HG03066 (cell line): ENCODE results near the gene AHNAK.
A peak's percentile ranks its signal among the peaks of the same experiment; 100 is the strongest.
"Not testable (repeated sequence)": the region's sequence is repeated elsewhere in the genome, so short reads cannot be mapped to it uniquely, and the experiment has no call there.

ENCODE experiments used
- ATAC-seq: cut with Tn5 transposase; IDR thresholded peaks from one replicate; pipeline ENCODE4 v1.9.1; 2021; ENCODE audit warnings: low read depth; ENCODE audit not compliant: unreplicated experiment

AHNAK gene

GRCh38 chr11:62546244-62546928, at the start of gene AHNAK:
AHNAK (minus strand) TSS chr11:62546806; CDS start chr11:62536098, 10,708 bp downstream.
- no peak for ATAC-seq

- ATAC-seq = no peak
Observed at GRCh38 chr11:62595124-62595523, 48.5 kb upstream of the AHNAK start.

GRCh38 chr11:62593434-62594044, 46.9 kb upstream of the AHNAK start:
- ATAC-seq = no peak

GRCh38 chr11:62592989-62593421, 46.4 kb upstream of the AHNAK start:
- no peak for ATAC-seq

GRCh38 chr11:62592146-62592815, 45.7 kb upstream of the AHNAK start:
- no peak for ATAC-seq

GRCh38 chr11:62591448-62592145, 45.0 kb upstream of the AHNAK start, which contains the start of gene TUT1:
TUT1 (minus strand) TSS chr11:62591523; CDS start chr11:62591485, 38 bp downstream.
- peak; percentile 91 for ATAC-seq

- no peak for ATAC-seq
Observed at GRCh38 chr11:62588966-62589637, 42.5 kb upstream of the AHNAK start.

- ATAC-seq = not testable (repeated sequence)
Observed at GRCh38 chr11:62585356-62585755, 38.8 kb upstream of the AHNAK start.

- not testable (repeated sequence) for ATAC-seq
Observed at GRCh38 chr11:62581735-62582134, 35.1 kb upstream of the AHNAK start.

- no peak for ATAC-seq
Observed at GRCh38 chr11:62580959-62581715, 34.5 kb upstream of the AHNAK start.

- no peak for ATAC-seq
Observed at GRCh38 chr11:62579252-62579651, 32.6 kb upstream of the AHNAK start.

GRCh38 chr11:62578541-62578940, 31.9 kb upstream of the AHNAK start:
- no peak for ATAC-seq

- ATAC-seq = no peak
Observed at GRCh38 chr11:62577046-62577714, 30.6 kb upstream of the AHNAK start.

GRCh38 chr11:62575837-62576236, 29.2 kb upstream of the AHNAK start:
- ATAC-seq = no peak

- ATAC-seq = no peak
Observed at GRCh38 chr11:62575156-62575555, 28.6 kb upstream of the AHNAK start.

GRCh38 chr11:62574363-62575071, 27.9 kb upstream of the AHNAK start:
- no peak for ATAC-seq

- ATAC-seq = peak; percentile 84
Observed at GRCh38 chr11:62573592-62574362, 27.2 kb upstream of the AHNAK start, which contains the start of gene EEF1G. EEF1G (minus strand) TSS chr11:62573891; CDS start chr11:62573842, 49 bp downstream.
